GM12873 (cell line): ENCODE results near the gene CHCHD10.

Experiments used
- TF ChIP-seq, protein P1 (sequence below): IDR thresholded peaks from 2 replicates; pipeline ENCODE4 v1.5.1; 2012; ENCODE audit warnings: low read depth, mild to moderate bottlenecking, moderate library complexity, low read length, control low read depth; ENCODE audit not compliant: insufficient read depth; ENCODE audit errors: missing control alignments

The CHCHD10 gene

DNA sequence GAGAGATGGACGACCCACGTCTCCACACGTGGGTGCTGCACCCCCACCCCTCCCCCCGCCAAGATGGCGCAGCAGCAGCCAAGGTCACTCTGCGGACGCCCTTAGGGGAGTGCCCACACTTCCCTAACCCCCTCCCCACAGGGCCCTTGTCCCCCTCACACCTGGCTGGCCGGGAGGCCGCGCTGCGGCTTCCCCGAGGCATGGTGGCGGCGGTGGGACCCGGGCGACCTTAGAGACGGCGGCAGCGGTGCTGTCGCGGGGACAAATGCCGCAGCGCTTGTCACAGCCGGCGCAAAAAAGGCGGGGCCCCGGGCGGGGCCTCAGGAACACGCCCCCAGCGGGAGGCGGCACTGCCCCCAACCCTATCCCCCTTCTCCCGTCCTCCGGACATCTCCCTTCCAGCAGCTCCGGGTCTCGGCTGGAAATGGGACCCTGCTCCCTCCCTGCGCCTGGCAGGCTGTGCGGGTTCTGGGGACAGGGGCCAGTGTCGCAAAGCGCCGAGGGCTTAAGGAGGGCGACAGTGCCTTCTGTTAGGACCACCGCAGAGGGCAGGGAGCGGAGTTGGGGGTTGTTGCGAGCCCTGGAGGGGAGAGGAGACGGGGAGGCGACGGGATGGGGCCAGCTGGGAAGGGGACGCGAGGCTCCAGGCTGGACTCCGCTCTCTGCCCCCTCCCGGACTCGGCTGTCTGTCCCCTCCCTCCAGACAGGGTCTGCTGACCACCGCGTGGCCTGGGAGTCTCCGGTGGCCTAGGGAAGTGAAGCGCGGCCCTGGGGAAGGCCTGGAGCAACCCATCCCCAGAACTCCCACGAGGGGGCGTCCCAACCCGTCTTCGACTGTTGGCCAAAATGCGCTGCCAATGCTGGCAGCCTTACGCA, at the start of gene CHCHD10:
CHCHD10 (minus strand) TSS at position 300 of the 876 bp plus-strand sequence; CDS start at position 202, 98 bp downstream.
- TF ChIP-seq, protein P1, sequence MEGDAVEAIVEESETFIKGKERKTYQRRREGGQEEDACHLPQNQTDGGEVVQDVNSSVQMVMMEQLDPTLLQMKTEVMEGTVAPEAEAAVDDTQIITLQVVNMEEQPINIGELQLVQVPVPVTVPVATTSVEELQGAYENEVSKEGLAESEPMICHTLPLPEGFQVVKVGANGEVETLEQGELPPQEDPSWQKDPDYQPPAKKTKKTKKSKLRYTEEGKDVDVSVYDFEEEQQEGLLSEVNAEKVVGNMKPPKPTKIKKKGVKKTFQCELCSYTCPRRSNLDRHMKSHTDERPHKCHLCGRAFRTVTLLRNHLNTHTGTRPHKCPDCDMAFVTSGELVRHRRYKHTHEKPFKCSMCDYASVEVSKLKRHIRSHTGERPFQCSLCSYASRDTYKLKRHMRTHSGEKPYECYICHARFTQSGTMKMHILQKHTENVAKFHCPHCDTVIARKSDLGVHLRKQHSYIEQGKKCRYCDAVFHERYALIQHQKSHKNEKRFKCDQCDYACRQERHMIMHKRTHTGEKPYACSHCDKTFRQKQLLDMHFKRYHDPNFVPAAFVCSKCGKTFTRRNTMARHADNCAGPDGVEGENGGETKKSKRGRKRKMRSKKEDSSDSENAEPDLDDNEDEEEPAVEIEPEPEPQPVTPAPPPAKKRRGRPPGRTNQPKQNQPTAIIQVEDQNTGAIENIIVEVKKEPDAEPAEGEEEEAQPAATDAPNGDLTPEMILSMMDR = peak; percentile 75

DNA sequence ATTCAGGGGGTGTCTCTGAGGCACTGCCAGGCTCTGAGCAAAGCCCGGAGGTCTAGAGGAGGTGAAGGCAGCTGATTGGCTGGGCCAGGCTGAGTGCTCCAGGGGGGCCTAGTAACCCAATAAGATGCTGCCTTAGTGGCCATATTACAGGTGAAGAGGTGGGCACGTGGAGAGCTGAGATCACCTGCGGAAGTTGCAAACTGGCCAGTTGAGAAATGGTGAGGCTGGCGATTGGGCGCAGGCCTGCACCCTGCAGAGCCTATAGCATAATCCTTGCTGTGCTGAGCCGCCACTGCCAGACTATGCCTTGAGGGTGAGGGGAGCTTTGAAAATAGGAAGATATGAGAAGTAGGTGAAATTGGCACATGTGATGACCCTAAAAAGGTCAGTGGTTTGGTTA, 49.4 kb upstream of the CHCHD10 start:
- TF ChIP-seq, protein P1 = no peak

DNA sequence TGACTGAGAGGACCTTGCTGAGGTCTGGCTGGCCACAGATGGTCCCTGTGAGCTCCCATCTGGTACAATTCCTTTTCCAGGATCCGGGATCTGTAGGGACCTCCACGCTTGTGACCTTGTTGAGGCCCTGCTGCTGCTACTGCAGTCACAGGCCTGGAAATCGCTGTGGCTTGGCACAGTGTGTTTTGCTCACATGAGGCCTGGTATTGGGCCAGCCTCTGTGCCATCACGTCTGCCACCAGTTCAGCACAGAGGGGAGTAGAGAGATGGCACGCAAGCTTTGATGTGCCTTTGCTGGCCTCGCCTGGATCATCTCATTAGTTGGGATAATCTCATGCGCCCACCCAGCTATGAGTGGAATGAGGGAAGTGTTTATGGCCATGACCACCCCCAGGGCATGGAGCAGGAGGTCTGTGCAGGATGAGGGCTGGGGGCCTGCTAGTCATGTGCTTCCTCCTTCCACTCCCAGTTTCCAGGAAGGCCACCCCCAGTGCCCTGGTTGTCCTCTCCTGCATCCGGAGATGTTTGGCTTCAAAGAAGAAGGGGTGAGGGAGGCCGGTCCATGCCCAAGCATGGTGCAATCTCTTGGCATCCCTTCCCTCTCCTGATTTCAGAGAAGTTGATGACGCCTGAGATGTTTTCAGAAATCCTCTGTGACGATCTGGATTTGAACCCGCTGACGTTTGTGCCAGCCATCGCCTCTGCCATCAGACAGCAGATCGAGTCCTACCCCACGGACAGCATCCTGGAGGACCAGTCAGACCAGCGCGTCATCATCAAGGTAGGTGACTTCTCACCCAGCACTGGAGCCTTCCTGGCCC, 48.6 kb upstream of the CHCHD10 start:
- TF ChIP-seq, protein P1 = no peak

DNA sequence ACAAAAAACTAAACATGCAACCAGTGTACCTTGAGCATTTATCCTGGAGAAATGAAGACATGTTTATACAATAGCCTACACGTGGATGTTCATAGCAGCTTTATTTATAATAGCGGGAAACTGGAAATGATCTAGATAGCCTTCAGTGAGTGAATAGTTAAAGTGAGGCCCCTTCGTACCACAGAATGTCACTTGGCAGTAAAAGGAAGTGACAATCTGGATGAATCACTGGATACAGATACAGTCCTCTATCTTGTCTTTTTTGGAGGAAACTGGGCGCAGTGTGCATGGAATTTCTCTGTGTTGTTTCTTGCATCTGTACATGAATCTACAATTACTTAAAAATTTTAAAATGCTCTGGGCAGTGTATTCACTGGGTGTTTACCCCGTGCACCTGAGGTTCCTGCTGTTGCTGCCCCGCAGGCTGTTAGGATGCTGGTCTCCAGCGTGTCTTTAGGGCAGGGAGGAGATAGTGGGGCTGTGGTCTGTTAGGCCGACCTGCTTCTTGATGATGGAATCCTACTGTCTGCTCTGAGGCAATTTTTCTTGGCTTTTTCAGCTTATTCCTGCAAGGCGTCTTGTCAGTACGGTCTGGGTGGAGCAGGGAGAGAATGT, 47.9 kb upstream of the CHCHD10 start:
- TF ChIP-seq, protein P1 = no peak

DNA sequence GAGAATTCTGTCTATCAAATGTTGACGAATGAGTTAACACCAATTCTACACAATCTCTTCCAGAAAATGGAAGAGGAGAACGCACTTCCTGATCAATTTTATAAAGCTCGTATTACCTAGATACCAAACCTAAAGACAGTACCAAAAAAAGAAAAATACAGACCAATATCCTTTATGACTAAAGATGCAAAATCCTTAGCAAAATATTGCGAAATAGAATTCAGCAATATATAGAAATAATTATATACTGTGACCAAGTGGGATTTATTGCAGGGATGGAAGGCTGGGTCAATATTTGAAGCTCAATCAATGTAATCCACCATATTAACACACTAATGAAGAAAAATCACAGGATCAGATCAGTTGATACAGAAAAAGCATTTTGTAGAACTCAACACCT, 44.6 kb upstream of the CHCHD10 start:
- TF ChIP-seq, protein P1 = no peak

DNA sequence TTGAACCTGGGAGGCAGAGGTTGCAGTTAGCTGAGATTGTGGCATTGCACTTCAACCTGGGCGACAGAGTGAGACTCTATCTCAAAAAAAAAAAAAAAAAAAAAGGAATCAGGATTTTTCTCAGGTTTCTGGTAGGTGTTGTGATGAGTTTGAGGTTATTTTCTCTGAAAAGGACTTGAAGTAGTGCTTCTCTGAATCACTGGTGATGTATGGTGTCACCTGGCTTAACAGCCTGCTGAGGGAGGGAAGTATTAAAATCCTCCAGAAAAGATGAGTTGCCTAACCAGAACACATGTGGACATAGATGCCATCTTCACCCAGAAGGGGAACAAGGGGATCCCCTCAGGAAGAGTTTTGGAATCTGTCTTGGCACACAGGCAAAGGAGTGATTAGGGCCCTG, 39.1 kb upstream of the CHCHD10 start:
- TF ChIP-seq, protein P1 = no peak
